Activated T-cell treated with anti-CD3 and anti-CD28 coated beads for 24 hours (primary cell): ENCODE data around the gene B3GALT6.

ENCODE experiments used
- DNase-seq: peaks from one replicate; pipeline ENCODE4 v3.0.0-alpha.2; 2020; ENCODE audit warnings: low read depth

B3GALT6 gene

DNA sequence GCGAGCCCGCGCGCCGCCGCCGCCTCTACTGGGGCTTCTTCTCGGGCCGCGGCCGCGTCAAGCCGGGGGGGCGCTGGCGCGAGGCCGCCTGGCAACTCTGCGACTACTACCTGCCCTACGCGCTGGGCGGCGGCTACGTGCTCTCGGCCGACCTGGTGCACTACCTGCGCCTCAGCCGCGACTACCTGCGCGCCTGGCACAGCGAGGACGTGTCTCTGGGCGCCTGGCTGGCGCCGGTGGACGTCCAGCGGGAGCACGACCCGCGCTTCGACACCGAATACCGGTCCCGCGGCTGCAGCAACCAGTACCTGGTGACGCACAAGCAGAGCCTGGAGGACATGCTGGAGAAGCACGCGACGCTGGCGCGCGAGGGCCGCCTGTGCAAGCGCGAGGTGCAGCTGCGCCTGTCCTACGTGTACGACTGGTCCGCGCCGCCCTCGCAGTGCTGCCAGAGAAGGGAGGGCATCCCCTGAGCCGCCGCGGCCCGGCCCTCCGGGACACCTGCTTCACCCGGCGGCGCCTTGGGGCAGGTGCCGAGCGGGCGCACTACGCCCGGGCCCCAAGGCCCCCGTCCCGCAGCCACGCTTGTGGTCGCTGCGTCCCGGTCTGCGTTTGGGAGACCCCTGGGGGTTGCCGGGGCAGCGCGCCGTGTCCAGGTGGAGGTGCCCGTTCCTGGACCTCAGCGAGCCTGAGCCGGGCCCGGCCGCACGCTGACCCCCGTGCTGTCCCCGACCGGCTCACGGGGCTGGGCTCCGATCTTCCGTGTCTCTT is 944 bp downstream of the B3GALT6 start:
- no peak for DNase-seq

DNA sequence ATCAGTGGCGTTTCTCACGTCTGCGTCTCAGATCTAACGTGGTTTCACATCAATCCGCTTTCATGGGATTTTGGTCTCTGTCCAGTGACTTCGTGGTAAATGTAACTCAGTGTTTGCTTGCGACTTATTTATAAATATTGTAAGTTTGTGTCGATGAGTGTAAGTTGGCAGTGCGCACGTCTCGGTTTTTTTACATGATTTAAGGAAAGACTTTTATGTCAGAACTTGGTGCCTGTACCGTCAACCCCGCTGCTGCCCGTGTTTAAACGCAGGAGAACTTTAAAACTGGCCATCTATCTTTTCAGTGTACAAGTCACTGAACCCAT is 1.5 kb downstream of the B3GALT6 start:
- no peak for DNase-seq

DNA sequence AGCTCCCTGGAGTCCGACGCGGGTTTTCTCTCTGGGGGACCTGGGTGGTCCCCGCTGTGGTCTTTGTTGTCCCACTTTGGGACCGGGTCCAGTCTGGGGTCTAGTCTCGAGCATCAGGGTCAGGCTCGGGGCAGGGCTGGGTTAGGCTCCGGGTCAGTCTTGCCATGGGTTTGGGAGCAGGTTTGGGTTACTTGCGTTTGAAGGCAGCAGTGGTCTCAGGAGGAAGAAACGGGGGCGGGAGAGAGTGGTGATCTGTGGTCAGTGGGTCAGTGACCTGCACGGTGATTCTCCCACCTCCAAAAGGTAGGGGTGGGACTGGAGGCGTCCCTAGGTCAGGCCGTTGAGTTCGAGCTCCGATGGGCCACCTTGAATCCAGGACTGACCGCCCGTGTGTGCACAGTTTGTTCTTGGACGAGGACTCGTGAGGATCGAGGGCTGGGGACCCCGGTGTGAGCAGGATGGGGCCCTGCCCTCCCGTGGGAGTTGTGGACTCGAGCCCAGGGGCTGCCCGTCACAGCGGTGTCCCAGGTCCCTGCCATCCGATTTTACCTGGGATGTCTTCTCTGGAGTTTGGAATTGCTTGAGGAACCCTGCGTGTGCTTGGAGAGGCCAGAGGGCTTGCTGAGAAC is 2.3 kb downstream of the B3GALT6 start:
- no peak for DNase-seq

DNA sequence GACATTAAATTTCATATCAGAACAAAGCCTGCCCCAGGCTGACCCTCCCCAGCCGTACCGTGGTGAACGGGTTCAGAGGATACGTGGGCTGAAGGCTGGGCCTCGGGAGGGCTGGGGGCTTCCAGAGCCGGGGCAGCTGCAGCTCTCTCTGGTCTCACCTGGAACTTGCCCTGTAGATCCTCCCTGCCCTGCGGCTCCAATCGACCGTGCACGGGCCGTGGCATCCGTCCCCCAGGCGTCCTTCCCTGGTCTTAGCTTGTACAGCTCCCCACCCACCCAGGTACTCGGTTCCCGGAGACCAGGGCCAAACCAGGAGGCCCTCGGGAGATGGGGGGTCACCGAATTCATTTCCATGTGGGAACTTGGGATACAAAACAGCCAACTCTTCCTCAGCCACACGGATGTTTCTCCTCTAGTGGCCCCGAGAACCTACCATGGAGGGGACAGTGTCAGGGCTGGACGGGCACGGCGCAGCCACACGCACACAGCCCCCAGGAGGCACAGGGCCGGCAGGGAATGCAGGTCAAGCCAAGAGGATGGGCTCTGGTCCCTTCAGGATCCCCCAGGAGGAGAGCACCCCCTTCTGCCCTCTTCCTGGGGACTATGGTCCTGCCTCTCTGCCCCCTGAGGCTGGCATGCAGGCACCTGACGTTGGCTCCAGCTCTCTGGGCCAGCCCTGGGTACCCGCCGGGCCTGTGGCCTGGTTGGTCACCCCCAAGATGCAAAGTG is 3.1 kb downstream of the B3GALT6 start:
- no peak for DNase-seq

DNA sequence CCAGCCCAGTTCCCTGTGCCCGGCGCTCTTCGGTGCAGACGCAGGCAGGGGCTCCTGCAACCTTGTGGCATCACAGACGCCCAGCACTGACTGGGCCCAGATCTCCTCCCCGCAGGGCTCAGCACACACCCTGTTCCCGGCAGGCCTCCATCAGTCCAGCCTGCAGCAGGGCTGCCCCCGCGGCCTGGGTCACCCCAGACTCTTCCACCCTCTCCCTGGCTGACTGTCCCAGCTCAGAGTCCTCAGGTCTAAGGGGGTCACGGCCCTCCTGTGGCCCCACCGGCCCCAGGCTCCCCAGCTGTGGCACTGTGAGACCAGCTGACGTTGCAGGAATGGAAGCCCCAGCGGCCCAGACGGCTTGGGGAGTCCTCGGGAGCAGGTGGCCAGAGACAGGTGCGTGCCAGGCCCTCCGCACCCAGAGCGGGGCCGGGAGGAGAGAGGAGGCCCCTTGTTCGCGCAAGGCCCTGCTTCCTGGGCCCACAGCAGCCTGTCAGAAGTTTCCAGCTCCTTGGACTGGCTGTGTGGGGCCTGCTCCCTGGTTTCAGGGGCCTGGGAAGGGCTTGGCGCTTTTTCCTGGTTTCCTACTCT is 4.2 kb downstream of the B3GALT6 start:
- DNase-seq: no peak

DNA sequence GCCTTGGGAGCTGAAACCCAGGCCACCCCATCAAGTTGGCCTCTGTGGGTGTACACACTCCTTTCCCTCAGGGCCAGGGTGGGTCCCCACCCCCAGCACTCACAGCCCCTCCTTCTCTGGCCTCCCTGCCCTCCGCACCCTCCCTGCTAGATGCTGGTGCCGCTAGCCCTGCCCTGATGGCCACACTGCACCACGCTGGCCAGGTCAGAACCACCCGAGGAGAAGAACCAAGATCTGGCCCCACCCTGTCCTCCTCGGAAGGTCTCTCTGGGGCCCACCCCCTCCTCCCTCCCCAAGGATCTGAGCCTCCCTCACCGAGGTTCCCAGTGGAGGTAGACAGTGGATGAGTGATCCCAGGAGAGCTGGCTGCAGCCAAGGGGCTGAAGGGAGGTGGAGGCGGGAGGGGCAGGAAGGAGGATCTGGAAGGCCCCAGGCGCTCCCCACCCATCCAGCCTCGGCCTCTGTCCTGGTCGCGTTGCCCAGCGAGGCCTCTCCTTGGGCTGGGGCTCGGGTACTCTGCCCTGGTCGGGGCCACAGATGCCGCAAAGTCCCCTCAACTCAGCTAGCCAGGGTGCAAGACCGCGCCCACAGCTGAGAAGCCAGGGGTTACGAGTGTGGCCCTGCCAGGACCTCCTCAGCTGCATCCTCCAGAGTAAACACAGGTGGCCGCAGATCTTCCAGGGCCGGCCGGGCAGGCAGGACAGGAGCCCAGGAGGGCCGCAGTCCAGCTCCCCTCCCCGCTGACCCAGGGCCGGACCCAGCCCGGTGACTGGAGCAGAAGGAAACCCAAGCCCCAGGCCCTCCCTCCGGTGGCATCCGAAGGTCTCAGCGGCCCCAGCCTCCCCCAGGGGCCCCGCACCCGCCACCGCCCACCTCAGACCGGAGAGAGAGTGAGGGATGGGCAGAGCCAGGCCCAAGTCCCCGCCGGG is 5.2 kb downstream of the B3GALT6 start:
- no peak for DNase-seq

DNA sequence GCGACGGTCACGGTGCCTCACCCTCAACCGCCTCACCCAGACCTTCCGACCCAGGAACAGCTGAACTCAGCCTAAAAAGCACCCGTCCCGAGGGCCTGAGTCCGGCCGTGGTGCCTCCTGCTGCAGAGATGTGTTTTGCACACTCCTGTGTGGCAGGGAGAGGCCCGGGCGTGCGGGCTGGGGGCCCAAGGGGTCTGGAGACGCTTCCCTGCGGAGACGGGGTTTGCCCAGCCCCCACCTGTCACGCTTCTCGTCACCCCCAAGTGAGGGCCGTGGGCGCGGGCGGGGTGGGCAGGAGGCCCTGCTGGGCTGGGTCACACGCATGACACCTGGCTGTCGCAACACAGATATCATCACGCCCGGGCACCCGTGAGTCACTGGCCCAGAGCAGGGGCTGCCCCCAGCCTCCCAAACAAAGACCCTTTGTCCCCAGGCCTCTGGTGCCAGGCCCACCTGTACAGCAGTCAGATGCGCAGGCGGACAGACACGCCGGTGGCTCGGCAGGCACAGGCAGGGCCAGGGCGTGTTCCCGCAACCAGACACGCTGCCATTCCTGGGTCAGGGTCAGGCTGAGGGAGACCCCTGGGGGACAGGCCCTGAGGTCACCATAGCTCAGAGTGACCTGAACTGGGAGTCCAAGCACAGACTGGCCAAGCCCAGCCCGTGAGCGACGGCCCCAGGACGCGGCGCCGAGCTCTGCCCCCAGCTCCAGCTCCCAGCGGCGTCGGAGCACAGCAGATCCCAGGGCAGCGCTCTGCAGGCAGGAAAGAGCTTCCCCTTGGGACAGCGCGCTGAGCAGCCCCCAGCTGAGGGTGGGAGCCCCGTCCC is 6.1 kb downstream of the B3GALT6 start:
- no peak for DNase-seq

DNA sequence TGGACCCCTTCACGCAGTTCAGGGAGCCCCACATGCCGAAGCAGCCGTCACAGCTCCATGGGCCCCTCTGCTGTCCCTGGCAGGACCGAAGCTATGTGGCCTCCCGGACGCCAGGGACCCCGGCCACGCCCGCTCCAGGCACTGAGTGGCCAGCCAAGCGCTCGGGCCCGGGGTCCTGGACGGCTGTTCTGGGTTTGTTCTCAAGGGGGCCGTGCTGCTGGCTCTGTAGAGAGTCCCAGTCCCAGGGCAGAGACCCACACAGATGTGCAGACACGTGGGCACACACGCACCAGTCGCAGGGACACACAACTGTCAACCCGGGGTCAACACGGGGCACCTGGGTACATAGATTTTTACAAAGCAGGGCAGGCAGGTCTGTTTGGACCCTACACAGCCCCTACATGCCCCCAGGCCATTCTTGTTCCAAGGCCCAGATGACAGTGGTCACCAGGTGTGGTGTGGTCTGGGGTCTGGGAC is 6.7 kb downstream of the B3GALT6 start:
- no peak for DNase-seq

DNA sequence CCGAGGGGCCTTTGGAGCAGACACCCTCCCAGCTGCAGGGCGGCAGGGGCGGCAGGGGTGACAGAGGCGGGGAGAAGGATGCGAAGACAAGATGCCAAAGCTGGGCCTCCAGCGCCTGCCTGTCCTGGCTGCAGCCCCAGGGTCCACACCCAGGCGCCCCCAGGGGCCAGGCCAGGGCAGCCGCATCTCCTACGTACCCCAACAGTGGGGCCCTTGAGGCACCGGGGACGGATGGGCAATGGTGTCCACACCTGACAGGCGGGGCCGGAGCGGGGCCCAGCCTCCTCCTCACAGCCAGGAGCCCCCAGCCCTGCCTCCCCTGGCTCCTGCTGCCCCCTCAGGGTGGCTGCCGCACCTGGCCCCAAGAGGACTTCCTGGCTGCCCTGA is 7.2 kb downstream of the B3GALT6 start:
- no peak for DNase-seq

DNA sequence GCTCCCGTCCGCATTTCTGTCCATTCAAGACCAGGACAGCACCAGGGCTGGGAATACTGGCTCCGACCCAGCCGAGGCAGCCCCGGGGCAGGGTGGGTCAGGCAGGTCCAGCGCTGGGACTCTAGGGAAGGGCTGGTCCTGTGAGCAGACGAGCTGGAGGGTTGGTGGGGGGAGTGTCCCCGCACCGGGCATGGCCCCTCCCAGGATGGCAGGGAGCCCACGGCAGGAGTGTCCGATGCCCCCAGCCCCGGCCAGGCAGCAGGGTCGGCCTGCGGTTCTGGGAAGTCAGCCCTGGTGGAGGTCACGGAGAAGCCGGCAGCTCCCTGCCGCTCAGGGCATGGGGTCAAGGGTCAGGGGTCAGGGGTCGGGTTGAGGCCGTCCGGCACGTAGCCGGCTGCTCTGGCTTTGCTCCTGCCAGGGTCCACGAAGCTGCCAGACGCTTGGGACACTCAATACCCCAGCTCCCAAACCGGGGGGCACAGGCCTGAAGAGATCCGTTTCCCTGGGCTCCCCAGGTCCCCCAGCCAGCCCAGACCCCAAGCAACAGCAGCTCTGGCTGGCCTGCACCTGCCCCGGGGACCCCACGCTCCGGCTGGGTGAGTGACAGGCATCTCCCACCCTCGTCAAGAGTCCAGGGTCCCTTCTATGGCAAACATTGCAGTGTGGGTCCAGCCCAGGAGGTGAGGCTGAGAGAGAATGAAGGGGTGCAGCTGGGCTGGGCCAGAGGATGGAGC is 7.7 kb downstream of the B3GALT6 start:
- DNase-seq: no peak

DNA sequence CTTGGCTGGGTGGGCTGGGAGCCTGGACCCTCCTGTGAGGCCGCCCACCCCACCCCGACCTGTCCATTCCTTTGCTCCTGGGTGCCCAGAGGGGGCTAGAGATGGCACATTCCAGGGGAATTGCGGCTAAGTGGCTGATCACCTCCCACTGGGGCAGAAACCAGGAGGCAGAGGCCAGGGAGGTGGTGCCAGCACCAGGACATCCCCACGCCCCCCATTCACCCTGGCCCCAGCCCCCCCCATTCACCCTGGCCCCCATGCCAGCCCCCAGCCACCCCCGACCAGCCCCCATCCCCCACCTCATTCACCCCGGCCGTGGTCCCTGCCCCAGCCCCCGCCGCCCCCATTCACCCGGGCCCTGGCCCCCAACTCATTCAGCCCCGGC is 8.3 kb downstream of the B3GALT6 start:
- DNase-seq: no peak

DNA sequence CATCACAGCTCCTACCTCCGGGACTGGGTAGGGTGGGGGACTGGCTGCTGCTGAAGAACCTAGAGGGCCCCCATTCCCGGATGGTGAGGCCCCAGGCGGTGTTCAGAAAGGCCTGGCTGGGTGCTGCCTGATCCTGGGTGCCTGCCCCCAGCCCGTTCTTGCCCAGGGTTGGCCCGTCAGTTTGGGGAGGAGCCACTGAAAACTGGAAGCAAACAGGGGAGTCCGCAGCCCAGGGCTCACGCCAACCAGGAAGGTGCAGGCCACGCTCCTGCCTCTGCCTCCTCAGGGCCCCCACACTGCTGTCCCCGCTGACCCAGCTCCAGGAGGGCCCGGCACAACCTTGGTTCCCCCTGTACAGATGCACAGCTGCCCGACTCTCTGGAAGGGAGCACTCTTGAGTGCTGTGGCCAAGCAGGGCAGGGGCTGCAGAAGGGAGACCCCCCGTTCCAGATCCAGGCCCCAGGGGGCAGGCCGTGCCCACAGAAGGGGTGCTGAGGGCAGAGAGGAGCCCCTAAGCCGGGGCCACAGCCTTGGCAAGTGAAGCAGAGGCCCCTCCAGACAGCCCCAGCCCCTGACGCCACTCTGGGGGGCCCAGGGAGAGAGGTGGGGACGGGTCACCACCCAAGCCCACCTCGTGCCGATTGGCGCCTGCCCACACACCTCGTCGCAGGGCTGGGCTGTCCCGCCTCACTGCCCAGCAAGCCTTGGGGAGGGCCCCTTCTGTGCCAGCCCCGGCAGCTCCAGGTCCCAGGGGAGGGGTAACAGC is 9.0 kb downstream of the B3GALT6 start:
- no peak for DNase-seq

DNA sequence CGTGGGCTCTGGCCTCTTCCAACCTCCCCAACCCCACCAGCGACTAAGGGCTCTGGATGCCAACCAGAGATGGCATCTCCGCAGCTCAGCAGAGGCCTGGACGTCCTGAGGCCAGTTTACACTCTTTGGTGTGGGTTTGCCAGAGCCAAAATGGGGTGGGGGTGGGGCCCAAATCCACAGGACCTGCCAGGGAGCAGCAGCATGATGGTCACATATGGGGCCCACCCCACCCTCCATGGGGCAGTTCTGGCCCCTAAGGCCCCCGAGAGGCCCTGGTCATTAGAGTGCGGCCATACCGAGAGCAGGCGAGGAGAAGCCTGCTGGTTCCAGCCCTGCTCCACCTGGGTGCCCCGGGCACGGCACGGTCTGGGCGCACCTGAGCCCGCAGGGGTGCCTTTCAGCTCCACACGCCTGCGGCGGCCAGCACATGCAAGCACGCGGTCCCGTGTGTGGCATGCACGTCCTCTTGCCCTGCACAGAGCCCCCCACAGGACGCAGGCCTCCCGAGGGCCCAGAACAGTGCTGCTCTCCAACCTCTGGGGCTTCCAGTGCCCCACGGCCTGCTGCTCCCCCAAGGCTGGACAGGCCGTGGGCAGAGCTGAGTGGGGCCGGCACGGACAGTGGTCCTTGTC is 9.7 kb downstream of the B3GALT6 start:
- no peak for DNase-seq

DNA sequence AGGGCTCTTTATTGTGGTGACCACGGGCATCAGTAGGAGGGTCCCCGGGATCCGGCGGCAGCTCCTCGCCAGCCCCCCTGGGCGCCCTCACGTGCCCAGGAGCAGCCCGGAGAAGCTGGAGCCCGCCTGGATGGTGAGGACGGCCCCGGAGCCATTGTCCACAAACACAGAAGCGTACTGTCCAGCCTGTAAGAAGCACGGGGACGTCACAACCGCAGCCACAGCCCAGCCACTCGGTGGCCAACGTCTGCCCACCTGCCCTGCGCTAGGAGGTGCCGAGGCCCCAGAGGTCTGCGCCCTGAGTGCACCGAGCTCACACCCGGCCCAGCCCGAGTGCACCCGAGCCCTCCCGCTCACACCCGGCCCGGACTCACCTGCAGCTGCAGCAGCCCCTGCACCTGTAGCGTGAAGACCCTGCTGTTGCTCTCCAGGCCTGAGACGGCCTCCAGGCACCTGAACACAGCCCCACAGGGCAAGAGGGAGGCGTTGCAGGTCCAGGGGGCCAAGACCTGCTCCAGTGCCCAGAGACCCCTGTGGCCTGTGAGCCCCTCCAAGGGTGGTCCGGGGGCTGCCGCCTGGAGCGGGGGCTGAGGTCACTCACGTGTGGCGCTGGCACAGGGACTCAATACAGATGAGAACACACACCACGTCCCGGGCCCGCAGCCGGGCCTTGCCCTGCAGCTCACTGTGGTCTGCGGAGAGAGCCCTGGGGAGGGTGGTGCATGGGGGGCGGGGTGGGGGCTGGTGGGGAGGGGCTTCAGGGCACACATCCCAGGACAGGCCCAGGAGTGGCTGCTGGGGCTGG is 10.6 kb downstream of the B3GALT6 start:
- DNase-seq: no peak

DNA sequence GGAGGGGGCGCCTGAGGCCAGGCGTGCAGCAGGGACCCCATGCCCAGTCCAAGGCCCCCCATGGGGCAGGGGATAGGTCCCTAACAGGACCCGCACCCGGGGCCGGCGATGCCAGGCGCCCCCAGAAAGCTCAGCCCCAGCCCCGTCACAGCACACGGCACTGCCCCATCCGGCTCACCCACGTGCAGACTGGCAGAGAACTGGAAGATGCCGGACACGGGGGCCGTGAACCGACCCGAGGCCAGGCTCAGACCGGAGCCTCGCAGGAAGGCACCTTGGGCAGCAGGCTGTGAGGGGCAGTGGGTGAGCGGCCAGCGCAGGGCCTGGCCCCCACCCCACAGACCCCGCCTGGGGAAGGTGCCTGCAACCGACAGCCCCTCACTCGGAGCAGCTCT is 11.2 kb downstream of the B3GALT6 start:
- DNase-seq: no peak

DNA sequence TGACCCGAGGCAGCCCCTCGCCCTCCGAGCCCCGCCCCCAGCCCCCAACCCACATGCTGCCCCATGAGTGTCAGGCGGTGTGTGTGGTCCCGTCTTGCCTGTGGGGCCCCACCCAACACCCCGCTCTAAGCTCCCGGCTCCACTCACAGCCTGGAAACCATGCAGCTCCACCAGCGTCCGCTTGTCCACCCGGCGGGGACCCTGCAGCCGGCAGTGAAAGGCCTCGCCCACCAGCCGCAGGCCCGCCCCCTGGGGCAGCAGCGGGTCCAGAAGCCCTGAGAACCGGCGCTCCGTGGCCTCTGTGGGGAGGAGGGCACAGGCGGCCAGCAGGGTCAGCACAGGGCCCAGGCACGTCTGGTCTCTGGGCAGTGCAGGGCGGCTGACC is 11.8 kb downstream of the B3GALT6 start:
- no peak for DNase-seq

DNA sequence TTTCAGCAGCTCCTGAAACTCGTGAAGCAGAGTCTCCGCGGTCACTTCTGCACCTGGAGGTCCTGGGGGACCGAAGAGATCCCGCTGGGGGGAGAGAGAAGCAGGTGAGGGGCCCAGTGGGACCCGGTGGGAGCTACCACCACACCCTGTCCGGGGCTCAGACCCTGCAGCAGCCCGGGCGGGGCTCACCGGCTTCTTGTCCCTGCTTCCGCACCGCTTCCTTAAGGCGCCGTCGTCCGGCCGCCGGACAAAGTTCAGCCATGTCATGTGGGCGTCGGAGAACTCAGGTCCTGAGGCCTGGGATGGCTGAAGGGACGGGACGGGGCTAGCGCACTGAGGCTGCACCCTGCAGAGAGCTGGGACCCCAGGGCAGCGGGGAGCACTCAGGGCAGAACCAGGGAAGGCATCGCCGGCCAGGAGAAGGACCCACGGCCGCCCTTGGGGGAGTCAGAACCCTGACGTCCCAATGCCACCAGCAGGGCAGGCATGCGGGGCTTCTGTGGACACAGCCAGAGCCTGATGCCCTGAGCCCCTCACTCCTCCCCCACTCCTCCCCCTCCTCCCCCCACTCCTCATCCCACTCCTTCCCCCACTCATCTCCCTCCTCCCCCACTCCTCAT is 12.3 kb downstream of the B3GALT6 start:
- no peak for DNase-seq
